NAMALWA (cell line): ENCODE results near the gene ZNF143.
"Not testable (repeated sequence)": the region's sequence is repeated elsewhere in the genome, so short reads cannot be mapped to it uniquely, and the experiment has no call there.

Source experiments
- DNase-seq: peaks from one replicate; pipeline ENCODE4 v3.0.0-alpha.2; 2015; ENCODE audit warnings: low spot score

ZNF143 gene

GRCh38 chr11:9549216-9549615 lies 88.4 kb downstream of the ZNF143 start:
- DNase-seq: not testable (repeated sequence)

GRCh38 chr11:9550191-9550628 lies 89.4 kb downstream of the ZNF143 start:
- no peak for DNase-seq

- DNase-seq: no peak
Measured at GRCh38 chr11:9561279-9561982, 100.6 kb downstream of the ZNF143 start.

GRCh38 chr11:9562716-9563115 lies 101.9 kb downstream of the ZNF143 start:
- no peak for DNase-seq

- DNase-seq: no peak
Measured at GRCh38 chr11:9563196-9563730, 102.5 kb downstream of the ZNF143 start.

- DNase-seq: no peak
Measured at GRCh38 chr11:9565822-9566560, 105.2 kb downstream of the ZNF143 start.

GRCh38 chr11:9566561-9567063 lies 105.8 kb downstream of the ZNF143 start:
- no peak for DNase-seq

- DNase-seq: no peak
Measured at GRCh38 chr11:9567401-9567800, 106.6 kb downstream of the ZNF143 start.

- no peak for DNase-seq
Measured at GRCh38 chr11:9568161-9568853, 107.5 kb downstream of the ZNF143 start.

- DNase-seq: peak; percentile 83
Measured at GRCh38 chr11:9568854-9569587, 108.2 kb downstream of the ZNF143 start.

- no peak for DNase-seq
Measured at GRCh38 chr11:9569588-9570164, 108.9 kb downstream of the ZNF143 start.

- DNase-seq: no peak
Measured at GRCh38 chr11:9570313-9571025, 109.7 kb downstream of the ZNF143 start.

- peak; percentile 36 for DNase-seq
Measured at GRCh38 chr11:9571071-9571762, 110.4 kb downstream of the ZNF143 start.

- DNase-seq: no peak
Measured at GRCh38 chr11:9571763-9572115, 110.9 kb downstream of the ZNF143 start.

- DNase-seq: peak; percentile 98
Measured at GRCh38 chr11:9573052-9573774, 112.4 kb downstream of the ZNF143 start, which contains the start of gene WEE1. WEE1 (plus strand) TSS chr11:9573670; CDS start chr11:9573934, 264 bp downstream.

- no peak for DNase-seq
Measured at GRCh38 chr11:9573775-9574621, 113.2 kb downstream of the ZNF143 start.

GRCh38 chr11:9574622-9575259 lies 113.9 kb downstream of the ZNF143 start:
- peak; percentile 41 for DNase-seq
